ENCODE data around the gene HYKK. TPM values are rescaled to one million over a fixed set of nuclear protein-coding genes. Genes with fewer than 3 reads are reported as not detected.

Gene HYKK
- total RNA-seq, 1 experiment from 2014 or later, result 3.1 TPM

- TF ChIP-seq ATF6 (CRISPR knock-in tag; IDR thresholded peaks at IDR 0.05), result no peak
- TF ChIP-seq NFE2L1 (CRISPR knock-in tag; IDR thresholded peaks at IDR 0.05), result peak; percentile 70; the same call in 1 of the 2 replicates
- no peak for TF ChIP-seq MLX (CRISPR knock-in tag; IDR thresholded peaks at IDR 0.05)
- TF ChIP-seq FOXK1 (CRISPR knock-in tag; IDR thresholded peaks at IDR 0.05), result peak; percentile 74
- TF ChIP-seq FOXP4 (CRISPR knock-in tag; IDR thresholded peaks at IDR 0.05), result no peak; the same call in 1 of the 2 replicates
- no peak for TF ChIP-seq ATF2 (CRISPR knock-in tag; IDR thresholded peaks at IDR 0.05; ENCODE audit: borderline replicate concordance, low read depth)
- TF ChIP-seq ETV6 (CRISPR knock-in tag; IDR thresholded peaks at IDR 0.05), result peak; percentile 81
- TF ChIP-seq ZNF416 (CRISPR knock-in tag; IDR thresholded peaks at IDR 0.05), result no peak
- peak; percentile 78; the same call in 1 of the 2 replicates for TF ChIP-seq ESRRA (CRISPR knock-in tag; IDR thresholded peaks at IDR 0.05; ENCODE audit: borderline replicate concordance)
- TF ChIP-seq USF2 (CRISPR knock-in tag; IDR thresholded peaks at IDR 0.05), result peak; percentile 41
- 0 out of 2 replicates have a peak, but pooled peaks have one; percentile 77 for TF ChIP-seq KAT7 (CRISPR knock-in tag; IDR thresholded peaks at IDR 0.05; ENCODE audit: borderline replicate concordance)
- no peak; the same call in 1 of the 2 replicates for TF ChIP-seq ARID4B (CRISPR knock-in tag; IDR thresholded peaks at IDR 0.05; ENCODE audit: borderline replicate concordance)
- TF ChIP-seq TP53 (CRISPR knock-in tag; IDR thresholded peaks at IDR 0.05), result peak; percentile 36; the same call in 1 of the 2 replicates
- no peak for TF ChIP-seq ZNF219 (CRISPR knock-in tag; IDR thresholded peaks at IDR 0.05; ENCODE audit: borderline replicate concordance)
- no peak for TF ChIP-seq ELF4 (CRISPR knock-in tag; IDR thresholded peaks at IDR 0.05; ENCODE audit: low read depth)
- 0 out of 2 replicates have a peak, but pooled peaks have one; percentile 7 for TF ChIP-seq HMGA2 (CRISPR knock-in tag; IDR thresholded peaks at IDR 0.05)
- peak; percentile 52; the same call in 1 of the 2 replicates for TF ChIP-seq RELA (CRISPR knock-in tag; IDR thresholded peaks at IDR 0.05; ENCODE audit: borderline replicate concordance)
- no peak for TF ChIP-seq ZMAT4 (CRISPR knock-in tag; IDR thresholded peaks at IDR 0.05)
- peak; percentile 62; the same call in 1 of the 2 replicates for TF ChIP-seq MAX (CRISPR knock-in tag; IDR thresholded peaks at IDR 0.05)
- TF ChIP-seq NFATC4 (CRISPR knock-in tag; IDR thresholded peaks at IDR 0.05), result no peak
- DNase-seq (ENCODE audit: low spot score) (peak; percentile 90), ATAC-seq (peak; percentile 85)
- Mint-ChIP-seq H3K27me3 (ENCODE audit: low read depth) (no peaks in the 10 kb centered on the region), H3K9me3 (no peaks in the 10 kb centered on the region), H3K4me3 (peak within 1 kb of the TSS; percentile 96), H3K36me3 (peaks cover 28% of the 10 kb centered on the region), H3K27ac (peak within 1 kb of the TSS; percentile 96), H3K4me1 (peaks cover 11% of the 10 kb centered on the region)
- ChIA-PET POLR2A (interaction anchor here (0.8 to 3.4 kb wide), 2 partner anchors 25 to 272 kb away, joined by 4 to 35 read pairs; partner anchors contain the start of gene CHRNA5), CTCF (interaction anchor here (0.6 to 2.1 kb wide), 8 partner anchors 25 to 722 kb away, joined by 3 to 10 read pairs (median 3); partner anchors contain the start of gene CHRNA5)
These were observed 32.9 kb downstream of the HYKK start, which contains the start of gene PSMA4 for GRCh38 chr15:78540141-78540870. TSS of gene PSMA4 (plus strand) at chr15:78540444. CDS start at chr15:78541928, 1,484 bp downstream.

Data from WTC11 (cell line).